Endothelial cell of umbilical vein (primary cell): Measurements from ENCODE around the gene TRIM32. TPM values are rescaled to one million over a fixed set of nuclear protein-coding genes. Genes with fewer than 3 reads are reported as not detected.

Source experiments
- BruUV-seq: library from RNA; stranded (reverse); fragments of 400-500 nt; replicated peaks from 2 replicates; lab custom pipeline; 2021; lab: Mats Ljungman, UMichigan
- CTCF ChIA-PET: fragments of 300-600, 350-600 bp; sonication (Branson Sonifier 250); formaldehyde crosslinking; loops from one replicate; lab custom pipeline; 2021; ENCODE audit warnings: antibody characterized with exemption, inconsistent platforms; lab: Charles Lee
- POLR2A ChIA-PET: fragments of 300-600, 350-600 bp; sonication (Branson Sonifier 250); formaldehyde crosslinking; loops from one replicate; lab custom pipeline; 2021; ENCODE audit warnings: antibody characterized with exemption, inconsistent platforms; lab: Charles Lee
- DNase-seq: peaks from one replicate; pipeline ENCODE4 v3.0.0-alpha.2; 2011; ENCODE audit warnings: low read depth, low spot score
- FAIRE-seq: peaks from 2 replicates; lab custom pipeline; 2011; peaks lifted over from hg19 to GRCh38; lab: Jason Lieb, UNC
- H2AFZ ChIP-seq: 2 replicates; pipeline ENCODE4 v1.6.0; 2012; ENCODE audit warnings: low read depth, low read length, control low read depth, inconsistent platforms
- H3K27ac ChIP-seq: 2 replicates; pipeline ENCODE4 v1.5.1; 2011; ENCODE audit warnings: low read depth, mild to moderate bottlenecking, control low read depth, low read length, moderate library complexity; ENCODE audit not compliant: insufficient read depth
- H3K27me3 ChIP-seq, 2 experiments: 2 replicates each; pipeline versions ENCODE4 v1.6.0 to v1.6.1; 2011; ENCODE audit warnings: low read length in 2 of 2, mixed read lengths in 1 of 2; ENCODE audit not compliant: control insufficient read depth in 2 of 2, insufficient read depth in 2 of 2
- H3K36me3 ChIP-seq, 2 experiments: 2 replicates in 1 of 2; 3 replicates in 1 of 2; pipeline ENCODE4 v1.5.1; 2011; ENCODE audit warnings: low read length in 2 of 2, mild to moderate bottlenecking in 1 of 2, moderate library complexity in 1 of 2; ENCODE audit not compliant: control insufficient read depth in 2 of 2, insufficient read depth in 2 of 2; ENCODE audit errors: extremely low read depth in 1 of 2
- H3K4me1 ChIP-seq: 3 replicates; pipeline ENCODE4 v1.5.1; 2011; ENCODE audit warnings: mild to moderate bottlenecking, low read length; ENCODE audit not compliant: control insufficient read depth, insufficient read depth; ENCODE audit errors: extremely low read depth
- H3K4me2 ChIP-seq: 2 replicates; pipeline ENCODE4 v1.6.1; 2011; ENCODE audit warnings: low read length, control low read depth, mixed read lengths; ENCODE audit not compliant: insufficient read depth
- H3K4me3 ChIP-seq, 3 experiments: fragments of 200-600 bp in 1 of 3; sonication (generic), shearing (Covaris generic) in 1 of 3; replicated peaks in 1 of 3; 2 replicates each; pipeline ENCODE4 v1.5.1; 2011 to 2016; ENCODE audit warnings: control low read depth in 3 of 3, low read length in 3 of 3, mild to moderate bottlenecking in 2 of 3, inconsistent platforms in 1 of 3, low read depth in 1 of 3, moderate library complexity in 1 of 3; ENCODE audit not compliant: insufficient read depth in 1 of 3
- H3K79me2 ChIP-seq: 2 replicates; pipeline ENCODE4 v1.6.0; 2012; ENCODE audit warnings: low read length, inconsistent platforms; ENCODE audit not compliant: control insufficient read depth, insufficient read depth
- H3K9ac ChIP-seq: replicated peaks from 2 replicates; pipeline ENCODE3; 2011; ENCODE audit warnings: low read length, control low read depth; ENCODE audit not compliant: insufficient read depth; ENCODE audit errors: extremely low read depth
- H3K9me1 ChIP-seq: replicated peaks from 3 replicates; pipeline ENCODE4 v1.6.0; 2011; ENCODE audit warnings: mild to moderate bottlenecking, low read length; ENCODE audit not compliant: control insufficient read depth, insufficient read depth; ENCODE audit errors: extremely low read depth
- H3K9me3 ChIP-seq: replicated peaks from 2 replicates; pipeline ENCODE4 v1.5.1; 2012; ENCODE audit warnings: low read length, inconsistent platforms; ENCODE audit not compliant: control insufficient read depth, insufficient read depth
- H4K20me1 ChIP-seq: replicated peaks from 2 replicates; pipeline ENCODE3; 2011; ENCODE audit warnings: mild to moderate bottlenecking, low read length; ENCODE audit not compliant: control insufficient read depth, insufficient read depth; ENCODE audit errors: extremely low read depth
- CTCF ChIP-seq, 2 donors: IDR thresholded peaks; 1 replicate in 1 of 2; 2 replicates in 1 of 2; pipeline ENCODE4 v1.5.1; 2011; ENCODE audit warnings: low read length in 2 of 2, mild to moderate bottlenecking in 2 of 2, moderate library complexity in 2 of 2, control low read depth in 1 of 2, inconsistent platforms in 1 of 2, low read depth in 1 of 2; ENCODE audit not compliant: insufficient read depth in 1 of 2; ENCODE audit errors: extremely low read depth in 1 of 2
- JUN ChIP-seq: IDR thresholded peaks from 2 replicates; pipeline ENCODE4 v1.6.1; 2011; ENCODE audit warnings: borderline replicate concordance, low read depth; ENCODE audit not compliant: insufficient read length, insufficient read depth
- MAX ChIP-seq: IDR thresholded peaks from 2 replicates; pipeline ENCODE4 v1.6.1; 2011; ENCODE audit not compliant: insufficient read depth, insufficient read length
- POLR2A ChIP-seq: IDR thresholded peaks from 2 replicates; pipeline ENCODE4 v1.6.1; 2012; ENCODE audit warnings: low read depth, mild to moderate bottlenecking, control low read depth, low read length
- POLR2AphosphoS5 ChIP-seq: IDR thresholded peaks from 2 replicates; pipeline ENCODE4 v1.6.1; 2012; ENCODE audit warnings: low read depth, mild to moderate bottlenecking, control low read depth, low read length, moderate library complexity; ENCODE audit not compliant: insufficient read depth
- dilution Hi-C: fragments of 300-500 bp; cut with MboI; formaldehyde crosslinking; loops from one replicate; pipeline ENCODE4 v1.15.0; 2019; ENCODE audit warnings: low sequenced_read_pairs; ENCODE audit not compliant: extremely low pct_ligation_motif_present
- intact Hi-C: fragments of 100-400 bp; cut with micrococcal nuclease; formaldehyde crosslinking; loops from one replicate; pipeline ENCODE4 v1.10.0; 2022
- polyA plus RNA-seq, 4 experiments: library from polyadenylated mRNA; depleted of rRNA in 3 of 4; stranded (reverse) in 3 of 4; unstranded in 1 of 4; fragments of >200 nt; gene quantifications; 2 replicates each; pipeline versions ENCODE4 v1.2.1 to v1.2.3, GENCODE V29; 2011 to 2012; ENCODE audit warnings: missing spikeins in 1 of 4
- total RNA-seq: library from RNA; stranded (reverse); gene quantifications from 2 replicates; pipeline ENCODE4 v1.2.3, GENCODE V29; 2021

TRIM32 gene
- total and polyA plus RNA-seq, 2 donors (not counting 3 experiments of a cell fraction or from before 2014, with no cell fraction given) = 10.8 to 18.4 TPM

- Histone ChIP-seq H3K4me2 (no peak overlapping the region), H3K9me1 (no peaks in the 10 kb centered on the region), H2AFZ (no peak overlapping the region), H3K4me3 (no peak overlapping the region), H3K9ac (no peak overlapping the region), H3K27me3 (no peaks in the 10 kb centered on the region), H3K79me2 (no peaks in the 10 kb centered on the region), H4K20me1 (no peaks in the 10 kb centered on the region), H3K9me3 (no peaks in the 10 kb centered on the region), H3K36me3 (no peaks in the 10 kb centered on the region), H3K27ac (no peak overlapping the region), H3K4me1 (no peaks in the 10 kb centered on the region)
- POLR2A ChIA-PET = no interaction called here
- DNase-seq (no peak), FAIRE-seq (no peak)
- intact Hi-C loops = loop anchor here (1.0 kb wide), 2 partner anchors 751 to 820 kb away; no protein-coding TSS in a partner anchor
- CTCF ChIA-PET = interaction anchor here (0.7 to 3.2 kb wide), 16 partner anchors 8 to 1145 kb away, joined by 3 to 30 read pairs (median 4); no protein-coding TSS in a partner anchor
- TF ChIP-seq POLR2A (no peak), MAX (no peak)
- dilution Hi-C loops = no loop called here
- BruUV-seq = no TSS peak
Measured at GRCh38 chr9:116736399-116737151, 49.5 kb downstream of the TRIM32 start.

- CTCF ChIA-PET = interaction anchor here (0.6 to 3.2 kb wide), 17 partner anchors 8 to 1146 kb away, joined by 3 to 30 read pairs (median 4); no protein-coding TSS in a partner anchor
- Histone ChIP-seq H2AFZ (no peak overlapping the region), H3K9ac (no peak overlapping the region), H3K4me1 (no peaks in the 10 kb centered on the region), H3K4me3 (no peak overlapping the region), H3K36me3 (no peaks in the 10 kb centered on the region), H3K9me3 (no peaks in the 10 kb centered on the region), H3K79me2 (no peaks in the 10 kb centered on the region), H3K27me3 (no peaks in the 10 kb centered on the region), H3K9me1 (no peaks in the 10 kb centered on the region), H3K27ac (no peak overlapping the region), H3K4me2 (no peak overlapping the region), H4K20me1 (no peaks in the 10 kb centered on the region)
- dilution Hi-C loops = no loop called here
- intact Hi-C loops = loop anchor here (1.0 kb wide), 2 partner anchors 750 to 819 kb away; no protein-coding TSS in a partner anchor
- BruUV-seq = no TSS peak
- DNase-seq (peak; percentile 46), FAIRE-seq (peak; percentile 70)
- POLR2A ChIA-PET = no interaction called here
- no peak for TF ChIP-seq POLR2AphosphoS5
- peak; percentile 87 to 96 for TF ChIP-seq CTCF (IDR thresholded peaks at IDR 0.05; ENCODE audit: extremely low read depth in 1 of 2, insufficient read depth in 1 of 2, low read depth in 1 of 2, low read length in 2 of 2)
- no peak for TF ChIP-seq MAX
- no peak for TF ChIP-seq JUN
Measured at GRCh38 chr9:116737152-116737546, 50.0 kb downstream of the TRIM32 start.
